Activated CD8-positive, alpha-beta T cell treated with anti-CD3 and anti-CD28 coated beads for 36 hours (primary cell): ENCODE measurements around the gene MYH1. TPM values are rescaled to one million over a fixed set of nuclear protein-coding genes. Genes with fewer than 3 reads are reported as not detected.

Experiments
- ATAC-seq: fragments of 200-7000 bp; cut with Tn5 transposase; one replicate; pipeline ENCODE4 v1.10.0; 2021; ENCODE audit warnings: mild to moderate bottlenecking, moderate library complexity
- CTCF ChIA-PET: fragments of 350-600 bp; sonication (Branson Sonifier 250); formaldehyde crosslinking; loops from one replicate; lab custom pipeline; 2021; ENCODE audit warnings: antibody characterized with exemption; lab: Charles Lee
- POLR2A ChIA-PET: fragments of 350-600 bp; sonication (Branson Sonifier 250); formaldehyde crosslinking; loops from one replicate; lab custom pipeline; 2021; ENCODE audit warnings: antibody characterized with exemption; lab: Charles Lee
- DNase-seq: peaks from one replicate; pipeline ENCODE4 v3.0.0-alpha.2; 2020
- H3K27ac Mint-ChIP-seq: one replicate; pipeline ENCODE4 v1.8.0; 2021; ENCODE audit warnings: mild to moderate bottlenecking, mixed read lengths
- H3K27me3 Mint-ChIP-seq: one replicate; pipeline ENCODE4 v1.8.0; 2021; ENCODE audit warnings: mixed read lengths
- H3K36me3 Mint-ChIP-seq: one replicate; pipeline ENCODE4 v1.8.0; 2021; ENCODE audit warnings: low read depth, mixed read lengths
- H3K4me1 Mint-ChIP-seq: one replicate; pipeline ENCODE4 v1.8.0; 2021; ENCODE audit warnings: low read depth, mixed read lengths
- H3K4me3 Mint-ChIP-seq: one replicate; pipeline ENCODE4 v1.8.0; 2021; ENCODE audit warnings: mild to moderate bottlenecking, moderate library complexity, mixed read lengths
- H3K9me3 Mint-ChIP-seq: one replicate; pipeline ENCODE4 v1.8.0; 2021; ENCODE audit warnings: mixed read lengths
- CTCF ChIP-seq: fragments of 200-600 bp; IDR thresholded peaks from one replicate; pipeline ENCODE4 v1.8.0; 2022; ENCODE audit warnings: antibody characterized with exemption, mild to moderate bottlenecking
- intact Hi-C: fragments of 100-400 bp; cut with micrococcal nuclease; formaldehyde crosslinking; loops from one replicate; pipeline ENCODE4 v1.10.0; 2022
- total RNA-seq, 2 experiments: library from RNA; stranded (reverse); gene quantifications; one replicate each; pipeline ENCODE4 v1.2.3, GENCODE V29; 2021

MYH1 gene
- not detected for total RNA-seq

- ChIA-PET POLR2A (no interaction called here), CTCF (no interaction called here)
- Mint-ChIP-seq H3K27ac (no peak within 1 kb of the TSS), H3K27me3 (peaks cover 12% of the 10 kb centered on the region), H3K9me3 (no peaks in the 10 kb centered on the region), H3K36me3 (no peaks in the 10 kb centered on the region), H3K4me1 (no peaks in the 10 kb centered on the region), H3K4me3 (no peak within 1 kb of the TSS)
- intact Hi-C loops: no loop called here
- no peak for ATAC-seq
- TF ChIP-seq CTCF: no peak
- DNase-seq: no peak
These were observed at the start of gene MYH1 for GRCh38 chr17:10518271-10519037. Gene MYH1 (minus strand): TSS chr17:10518542. CDS start chr17:10516642, 1,900 bp downstream.

- peaks cover 12% of the 10 kb centered on the region for H3K27me3 Mint-ChIP-seq
- intact Hi-C loops: no loop called here
- H3K9me3 Mint-ChIP-seq: no peaks in the 10 kb centered on the region
- no peak for DNase-seq
- H3K4me1 Mint-ChIP-seq: no peaks in the 10 kb centered on the region
- ATAC-seq: no peak
- H3K27ac Mint-ChIP-seq: no peak overlapping the region
- POLR2A ChIA-PET: no interaction called here
- no peak overlapping the region for H3K4me3 Mint-ChIP-seq
- H3K36me3 Mint-ChIP-seq: no peaks in the 10 kb centered on the region
- CTCF ChIA-PET: no interaction called here
- no peak for TF ChIP-seq CTCF
These were observed 45.8 kb upstream of the MYH1 start for GRCh38 chr17:10563991-10564660.

- DNase-seq: no peak
- intact Hi-C loops: no loop called here
These were observed 39.7 kb upstream of the MYH1 start for GRCh38 chr17:10558049-10558448.

GRCh38 chr17:10557422-10557821, 39.1 kb upstream of the MYH1 start:
- ChIA-PET CTCF (interaction anchor here (1.4 kb wide), 1 partner anchor 60 kb away, joined by 3 read pairs; no protein-coding TSS in a partner anchor), POLR2A (no interaction called here)
- Mint-ChIP-seq H3K36me3 (no peaks in the 10 kb centered on the region), H3K4me3 (no peak overlapping the region), H3K9me3 (no peaks in the 10 kb centered on the region), H3K27me3 (peaks cover 7% of the 10 kb centered on the region), H3K27ac (no peak overlapping the region), H3K4me1 (no peaks in the 10 kb centered on the region)
- ATAC-seq (no peak), DNase-seq (no peak)
- intact Hi-C loops: no loop called here
- no peak for TF ChIP-seq CTCF

More at GRCh38 chr17:10558049-10558448, 39.7 kb upstream of the MYH1 start:
- Mint-ChIP-seq H3K27ac (no peak overlapping the region), H3K4me3 (no peak overlapping the region), H3K9me3 (no peaks in the 10 kb centered on the region), H3K4me1 (no peaks in the 10 kb centered on the region), H3K27me3 (peaks cover 5% of the 10 kb centered on the region), H3K36me3 (no peaks in the 10 kb centered on the region)
- ChIA-PET CTCF (interaction anchor here (1.4 kb wide), 1 partner anchor 59 kb away, joined by 3 read pairs; no protein-coding TSS in a partner anchor), POLR2A (no interaction called here)
- no peak for TF ChIP-seq CTCF
- ATAC-seq: no peak
